Measurements from ENCODE around the gene COQ8B. TPM values are rescaled to one million over a fixed set of nuclear protein-coding genes. Genes with fewer than 3 reads are reported as not detected.

Gene COQ8B
- total RNA-seq, 1 donor from 2014 or later: 43.9 TPM

- Histone ChIP-seq H3K36me3 (peaks cover 97% of the 10 kb centered on the region), H3K27ac (no peak overlapping the region)
- DNase-seq: no peak
Observed at GRCh38 chr19:40705362-40705651, 11.4 kb downstream of the COQ8B start.

GRCh38 chr19:40704491-40705361 lies 12.0 kb downstream of the COQ8B start:
- H3K36me3 ChIP-seq: peaks cover 97% of the 10 kb centered on the region
- intact Hi-C loops (cut with DNase I): no loop called here
- H3K4me3 ChIP-seq: no peak overlapping the region
- no peak for TF ChIP-seq CTCF (IDR thresholded peaks at IDR 0.05)
- H3K27me3 ChIP-seq (ENCODE audit: low read depth): no peaks in the 10 kb centered on the region
- no peaks in the 10 kb centered on the region for H3K4me1 ChIP-seq
- H3K9me3 ChIP-seq: no peaks in the 10 kb centered on the region
- DNase-seq (no peak), ATAC-seq (no peak)
- H3K27ac ChIP-seq: no peak overlapping the region

More at GRCh38 chr19:40705362-40705651, 11.4 kb downstream of the COQ8B start:
- intact Hi-C loops (cut with DNase I): no loop called here
- TF ChIP-seq CTCF (IDR thresholded peaks at IDR 0.05): no peak
- ATAC-seq: no peak
- Histone ChIP-seq H3K27me3 (ENCODE audit: low read depth) (no peaks in the 10 kb centered on the region), H3K4me1 (no peaks in the 10 kb centered on the region), H3K9me3 (no peaks in the 10 kb centered on the region), H3K4me3 (no peak overlapping the region)

GRCh38 chr19:40703029-40703755 lies 13.5 kb downstream of the COQ8B start:
- DNase-seq: no peak
- H3K27me3 ChIP-seq (ENCODE audit: low read depth): no peaks in the 10 kb centered on the region
- H3K4me3 ChIP-seq: no peak overlapping the region
- ATAC-seq: no peak
- H3K9me3 ChIP-seq: no peaks in the 10 kb centered on the region
- H3K27ac ChIP-seq: no peak overlapping the region
- H3K4me1 ChIP-seq: no peaks in the 10 kb centered on the region
- intact Hi-C loops (cut with DNase I): no loop called here
- TF ChIP-seq CTCF (IDR thresholded peaks at IDR 0.05): no peak
- H3K36me3 ChIP-seq: peaks cover 87% of the 10 kb centered on the region

GRCh38 chr19:40702337-40703012 lies 14.2 kb downstream of the COQ8B start:
- no peaks in the 10 kb centered on the region for H3K27me3 ChIP-seq (ENCODE audit: low read depth)
- H3K4me3 ChIP-seq: no peak overlapping the region
- DNase-seq (no peak), ATAC-seq (no peak)
- no peak overlapping the region for H3K27ac ChIP-seq
- peaks cover 79% of the 10 kb centered on the region for H3K36me3 ChIP-seq
- intact Hi-C loops (cut with DNase I): no loop called here
- H3K4me1 ChIP-seq: no peaks in the 10 kb centered on the region
- no peaks in the 10 kb centered on the region for H3K9me3 ChIP-seq
- no peak for TF ChIP-seq CTCF (IDR thresholded peaks at IDR 0.05)

- ATAC-seq (no peak), DNase-seq (no peak)
- Histone ChIP-seq H3K36me3 (peaks cover 79% of the 10 kb centered on the region), H3K4me3 (no peak overlapping the region), H3K27ac (no peak overlapping the region), H3K9me3 (no peaks in the 10 kb centered on the region), H3K4me1 (no peaks in the 10 kb centered on the region), H3K27me3 (ENCODE audit: low read depth) (no peaks in the 10 kb centered on the region)
- intact Hi-C loops (cut with DNase I): no loop called here
- no peak for TF ChIP-seq CTCF (IDR thresholded peaks at IDR 0.05)
Observed at GRCh38 chr19:40701758-40702157, 14.9 kb downstream of the COQ8B start.
